Left colon (tissue), 2 donors: ENCODE data around the gene MYL12A. TPM values are rescaled to one million over a fixed set of nuclear protein-coding genes. Genes with fewer than 3 reads are reported as not detected.

ENCODE experiments used
- ATAC-seq: fragments of 200-7000 bp; cut with Tn5 transposase; one replicate; pipeline ENCODE4 v1.9.1; 2020; ENCODE audit warnings: mild to moderate bottlenecking, moderate library complexity
- DNase-seq, 2 donors: peaks; one replicate each; pipeline ENCODE4 v3.0.0-alpha.2; 2020
- intact Hi-C, 2 donors: fragments of 100-400 bp; cut with DNase I in 1 of 2; cut with micrococcal nuclease in 1 of 2; formaldehyde crosslinking; loops; one replicate each; pipeline versions ENCODE4 v1.11.2 to v1.14.0; 2022; cut with DNase I, micrococcal nuclease
- total RNA-seq, 2 donors: library from RNA; stranded (reverse); fragmentation: NEBNext Ultra II Directional; extraction: Animal tissue kit (Norgen Biotek cat#: 25700); gene quantifications; one replicate each; pipeline ENCODE4 v1.2.1, GENCODE V29; 2021
- donor health status: DM: no; HTN: no; CAD: no.
- donor health status: DM: yes; HTN: yes; CAD: no.

Gene MYL12A
- total RNA-seq, 2 donors from 2014 or later = 520 to 622 TPM

- intact Hi-C loops = no loop called here
- ATAC-seq (no peak), DNase-seq (no peak)
Measured at GRCh38 chr18:3304832-3305231, 57.2 kb downstream of the MYL12A start.

- intact Hi-C loops = no loop called here
- ATAC-seq = no peak
- no peak for DNase-seq
Measured at GRCh38 chr18:3305354-3305762, 57.8 kb downstream of the MYL12A start.

Other genes with a start within 250 kb of the MYL12A start
- 10 to 100 TPM; 40.5 to 58.5 TPM for gene LPIN2, start 234.7 kb upstream of the MYL12A start, total RNA-seq
- 1 to 10 TPM; 3.5 to 9.6 TPM for gene MYOM1, start 27.8 kb upstream of the MYL12A start, total RNA-seq
- 100 to 1,000 TPM; 563 to 581 TPM for gene MYL12B, start 14.3 kb downstream of the MYL12A start, total RNA-seq
- gene TGIF1, start 202.4 kb downstream of the MYL12A start, total RNA-seq = 10 to 100 TPM; 50.9 to 59.3 TPM